ENCODE results near the gene RUBCNL.
"Not testable (repeated sequence)": the region's sequence is repeated elsewhere in the genome, so short reads cannot be mapped to it uniquely, and the experiment has no call there.

Gene RUBCNL

DNA sequence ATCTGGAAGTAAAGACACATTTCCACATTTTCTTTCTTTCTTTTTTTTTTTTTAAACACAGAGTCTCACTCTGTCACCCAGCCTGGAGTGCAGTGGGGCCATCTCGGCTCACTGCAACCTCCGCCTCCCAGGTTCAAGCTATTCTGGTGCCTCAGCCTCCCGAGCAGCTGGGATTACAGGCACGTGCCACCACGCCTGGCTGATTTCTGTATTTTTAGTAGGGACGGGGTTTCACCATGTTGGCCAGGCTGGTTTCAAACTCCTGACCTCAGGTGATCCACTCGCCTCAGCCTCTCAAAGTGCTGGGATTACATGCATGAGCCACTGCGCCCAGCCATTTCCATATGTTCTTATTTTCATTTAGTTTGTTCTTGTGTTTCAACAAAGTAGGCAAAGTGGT, 14.1 kb downstream of the RUBCNL start:
- H3K9me3 ChIP-seq (ENCODE audit: control insufficient read depth, low read depth, low read length); H3K9ac ChIP-seq (ENCODE audit: low read length); H3K4me1 ChIP-seq (ENCODE audit: control insufficient read depth, low read depth, low read length); H3K27me3 ChIP-seq (ENCODE audit: control insufficient read depth, insufficient read depth, low read length); H3K27ac ChIP-seq (ENCODE audit: low read length); H3K36me3 ChIP-seq (ENCODE audit: control insufficient read depth, low read depth, low read length); H3K4me3 ChIP-seq (ENCODE audit: low read length): not testable (repeated sequence)

DNA sequence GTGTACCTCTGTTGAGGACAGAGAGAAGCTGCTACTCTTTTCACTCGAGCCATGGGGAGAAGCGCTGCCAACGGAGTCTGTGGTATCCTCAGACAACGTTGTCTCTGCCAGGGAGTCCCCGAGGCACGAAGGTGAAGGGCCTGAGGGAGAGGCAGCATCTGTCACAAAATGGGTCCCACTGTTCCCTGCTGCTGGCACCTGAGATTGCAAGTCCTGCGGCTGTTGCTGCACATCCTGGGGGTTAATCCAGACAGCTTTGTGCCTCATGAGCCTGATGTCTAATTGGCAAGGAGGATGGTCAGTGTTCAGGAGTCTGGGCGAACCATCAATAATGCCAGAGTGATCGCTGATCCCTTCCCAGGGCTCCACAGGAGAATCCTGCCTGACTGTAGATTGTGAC, 15.0 kb downstream of the RUBCNL start:
- H3K4me1 ChIP-seq (ENCODE audit: control insufficient read depth, low read depth, low read length) = no peaks in the 10 kb centered on the region

GRCh38 chr13:46369506-46370277, 17.4 kb downstream of the RUBCNL start:
- H3K9me3 ChIP-seq (ENCODE audit: control insufficient read depth, low read depth, low read length) = no peaks in the 10 kb centered on the region
- no peaks in the 10 kb centered on the region for H3K27me3 ChIP-seq (ENCODE audit: control insufficient read depth, insufficient read depth, low read length)
- no peak overlapping the region for H3K4me3 ChIP-seq (ENCODE audit: low read length)
- no peak overlapping the region for H3K27ac ChIP-seq (ENCODE audit: low read length)
- H3K36me3 ChIP-seq (ENCODE audit: control insufficient read depth, low read depth, low read length) = no peaks in the 10 kb centered on the region
- H3K4me1 ChIP-seq (ENCODE audit: control insufficient read depth, low read depth, low read length) = no peaks in the 10 kb centered on the region
- H3K9ac ChIP-seq (ENCODE audit: low read length) = no peak overlapping the region

More for the DNA sequence above, 15.0 kb downstream of the RUBCNL start:
- H3K9ac ChIP-seq (ENCODE audit: low read length) = no peak overlapping the region
- no peaks in the 10 kb centered on the region for H3K36me3 ChIP-seq (ENCODE audit: control insufficient read depth, low read depth, low read length)
- no peak overlapping the region for H3K4me3 ChIP-seq (ENCODE audit: low read length)
- H3K27ac ChIP-seq (ENCODE audit: low read length) = no peak overlapping the region
- no peaks in the 10 kb centered on the region for H3K27me3 ChIP-seq (ENCODE audit: control insufficient read depth, insufficient read depth, low read length)
- H3K9me3 ChIP-seq (ENCODE audit: control insufficient read depth, low read depth, low read length) = no peaks in the 10 kb centered on the region

DNA sequence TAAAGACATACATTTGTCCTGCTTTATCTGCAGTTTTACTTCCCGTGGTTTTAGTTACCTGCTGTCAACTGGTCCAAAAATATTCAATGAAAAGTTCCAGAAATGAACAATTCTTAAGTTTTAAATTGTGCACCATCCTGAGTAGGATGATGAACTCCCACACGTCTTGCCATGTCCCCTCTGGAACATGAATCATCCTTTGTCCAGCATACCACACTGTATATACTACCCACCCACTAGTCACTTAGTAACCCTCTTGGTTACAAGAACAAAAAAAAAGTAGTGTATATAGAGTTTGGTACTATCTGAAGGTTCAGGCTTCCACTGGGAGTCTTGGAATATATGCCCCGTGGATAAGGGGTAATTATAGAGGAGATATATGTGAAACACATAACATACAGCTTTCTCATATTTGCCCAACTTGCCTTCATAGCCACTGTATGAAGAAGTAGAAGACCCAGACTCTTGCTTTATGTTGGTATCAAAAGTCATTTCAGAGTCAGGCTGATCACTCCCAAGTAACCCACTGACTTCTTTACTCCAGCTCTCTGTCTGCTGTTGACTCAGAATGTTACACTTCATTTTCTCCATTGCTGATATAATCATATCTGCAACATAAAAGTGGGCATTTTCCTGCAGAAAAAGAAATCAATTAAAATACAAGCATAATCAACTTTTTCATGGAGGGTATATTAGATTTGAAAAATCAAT, 19.3 kb downstream of the RUBCNL start:
- Histone ChIP-seq H3K27ac (ENCODE audit: low read length) (no peak overlapping the region), H3K9me3 (ENCODE audit: control insufficient read depth, low read depth, low read length) (no peaks in the 10 kb centered on the region), H3K4me3 (ENCODE audit: low read length) (no peak overlapping the region), H3K4me1 (ENCODE audit: control insufficient read depth, low read depth, low read length) (no peaks in the 10 kb centered on the region), H3K27me3 (ENCODE audit: control insufficient read depth, insufficient read depth, low read length) (no peaks in the 10 kb centered on the region), H3K9ac (ENCODE audit: low read length) (no peak overlapping the region), H3K36me3 (ENCODE audit: control insufficient read depth, low read depth, low read length) (no peaks in the 10 kb centered on the region)

DNA sequence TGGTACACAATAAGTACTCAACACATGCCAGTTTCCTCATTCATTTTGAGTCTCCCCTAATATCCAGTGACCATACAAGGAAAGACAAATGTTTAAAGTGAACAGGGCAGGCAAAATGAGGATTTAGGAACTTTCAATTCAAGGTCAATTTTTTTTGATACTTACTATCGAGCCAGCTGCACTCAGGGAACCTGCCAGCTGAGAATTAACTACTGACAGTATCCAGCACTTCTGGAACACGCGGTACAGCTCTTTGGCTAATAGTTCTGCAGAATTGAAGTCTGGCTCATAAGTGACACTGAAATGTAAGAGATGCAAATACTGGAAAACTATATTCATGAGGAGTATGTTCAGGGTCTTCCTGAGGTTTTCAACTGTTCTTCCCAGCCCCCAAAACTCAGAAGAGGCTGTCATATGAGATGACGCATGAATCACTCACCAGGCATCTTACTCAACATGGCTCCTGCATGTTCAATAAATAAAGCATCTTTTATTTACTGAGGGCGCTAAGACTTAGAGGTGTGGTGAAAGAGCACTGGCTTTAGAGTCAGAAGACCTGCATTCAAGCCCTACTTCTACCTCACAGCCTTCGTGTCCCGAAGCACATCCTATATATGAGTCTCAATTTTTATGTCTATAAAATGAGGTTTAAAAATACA, 25.6 kb downstream of the RUBCNL start:
- no peaks in the 10 kb centered on the region for H3K36me3 ChIP-seq (ENCODE audit: control insufficient read depth, low read depth, low read length)
- H3K4me3 ChIP-seq (ENCODE audit: low read length) = no peak overlapping the region

GRCh38 chr13:46360604-46361003, 26.4 kb downstream of the RUBCNL start:
- Histone ChIP-seq H3K27me3 (ENCODE audit: control insufficient read depth, insufficient read depth, low read length) (no peaks in the 10 kb centered on the region), H3K4me3 (ENCODE audit: low read length) (no peak overlapping the region), H3K9ac (ENCODE audit: low read length) (no peak overlapping the region), H3K36me3 (ENCODE audit: control insufficient read depth, low read depth, low read length) (no peaks in the 10 kb centered on the region), H3K4me1 (ENCODE audit: control insufficient read depth, low read depth, low read length) (no peaks in the 10 kb centered on the region), H3K9me3 (ENCODE audit: control insufficient read depth, low read depth, low read length) (no peaks in the 10 kb centered on the region), H3K27ac (ENCODE audit: low read length) (no peak overlapping the region)

More for the DNA sequence above, 25.6 kb downstream of the RUBCNL start:
- no peaks in the 10 kb centered on the region for H3K4me1 ChIP-seq (ENCODE audit: control insufficient read depth, low read depth, low read length)
- H3K9me3 ChIP-seq (ENCODE audit: control insufficient read depth, low read depth, low read length) = no peaks in the 10 kb centered on the region
- no peak overlapping the region for H3K27ac ChIP-seq (ENCODE audit: low read length)
- H3K27me3 ChIP-seq (ENCODE audit: control insufficient read depth, insufficient read depth, low read length) = no peaks in the 10 kb centered on the region
- no peak overlapping the region for H3K9ac ChIP-seq (ENCODE audit: low read length)

DNA sequence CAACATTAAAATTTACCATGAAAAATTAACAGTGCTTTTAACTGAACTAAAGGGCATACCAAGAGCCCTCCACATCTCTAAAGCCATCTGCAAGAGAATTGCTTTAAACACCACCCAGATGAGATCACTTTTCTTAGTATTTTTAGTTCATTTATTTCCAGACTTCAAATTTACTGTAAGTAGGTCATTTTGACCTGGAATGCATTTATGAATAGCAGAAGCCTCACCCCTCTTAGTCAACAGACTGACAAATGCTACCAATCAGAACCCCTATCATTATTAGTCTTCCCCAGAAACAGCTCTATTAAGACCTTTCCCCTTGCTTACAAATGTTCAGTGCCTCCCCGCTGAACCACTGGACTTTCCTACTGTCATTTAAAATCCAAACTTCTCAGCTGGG, 27.3 kb downstream of the RUBCNL start:
- Histone ChIP-seq H3K9me3 (ENCODE audit: control insufficient read depth, low read depth, low read length) (no peaks in the 10 kb centered on the region), H3K9ac (ENCODE audit: low read length) (no peak overlapping the region), H3K4me1 (ENCODE audit: control insufficient read depth, low read depth, low read length) (no peaks in the 10 kb centered on the region), H3K36me3 (ENCODE audit: control insufficient read depth, low read depth, low read length) (no peaks in the 10 kb centered on the region), H3K27me3 (ENCODE audit: control insufficient read depth, insufficient read depth, low read length) (no peaks in the 10 kb centered on the region), H3K4me3 (ENCODE audit: low read length) (no peak overlapping the region), H3K27ac (ENCODE audit: low read length) (no peak overlapping the region)

- Histone ChIP-seq H3K27ac (ENCODE audit: low read length) (no peak overlapping the region), H3K4me1 (ENCODE audit: control insufficient read depth, low read depth, low read length) (no peaks in the 10 kb centered on the region), H3K36me3 (ENCODE audit: control insufficient read depth, low read depth, low read length) (no peaks in the 10 kb centered on the region)
These were observed 31.0 kb downstream of the RUBCNL start for GRCh38 chr13:46355901-46356590.

GRCh38 chr13:46355088-46355468, 32.0 kb downstream of the RUBCNL start:
- Histone ChIP-seq H3K4me3 (ENCODE audit: low read length) (no peak overlapping the region), H3K27me3 (ENCODE audit: control insufficient read depth, insufficient read depth, low read length) (no peaks in the 10 kb centered on the region), H3K4me1 (ENCODE audit: control insufficient read depth, low read depth, low read length) (no peaks in the 10 kb centered on the region), H3K9ac (ENCODE audit: low read length) (no peak overlapping the region), H3K36me3 (ENCODE audit: control insufficient read depth, low read depth, low read length) (no peaks in the 10 kb centered on the region), H3K9me3 (ENCODE audit: control insufficient read depth, low read depth, low read length) (no peaks in the 10 kb centered on the region), H3K27ac (ENCODE audit: low read length) (no peak overlapping the region)

More at GRCh38 chr13:46355901-46356590, 31.0 kb downstream of the RUBCNL start:
- H3K9ac ChIP-seq (ENCODE audit: low read length) = no peak overlapping the region
- H3K4me3 ChIP-seq (ENCODE audit: low read length) = no peak overlapping the region
- H3K27me3 ChIP-seq (ENCODE audit: control insufficient read depth, insufficient read depth, low read length) = no peaks in the 10 kb centered on the region
- no peaks in the 10 kb centered on the region for H3K9me3 ChIP-seq (ENCODE audit: control insufficient read depth, low read depth, low read length)

- Histone ChIP-seq H3K4me3 (ENCODE audit: low read length) (no peak overlapping the region), H3K27ac (ENCODE audit: low read length) (no peak overlapping the region), H3K36me3 (ENCODE audit: control insufficient read depth, low read depth, low read length) (no peaks in the 10 kb centered on the region), H3K27me3 (ENCODE audit: control insufficient read depth, insufficient read depth, low read length) (no peaks in the 10 kb centered on the region), H3K9ac (ENCODE audit: low read length) (no peak overlapping the region), H3K4me1 (ENCODE audit: control insufficient read depth, low read depth, low read length) (no peaks in the 10 kb centered on the region), H3K9me3 (ENCODE audit: control insufficient read depth, low read depth, low read length) (no peaks in the 10 kb centered on the region)
These were observed 32.6 kb downstream of the RUBCNL start for GRCh38 chr13:46354156-46355087.

Data from iPS-18a (cell line).